ENCODE results near the gene NEDD8.

NEDD8 gene

DNA sequence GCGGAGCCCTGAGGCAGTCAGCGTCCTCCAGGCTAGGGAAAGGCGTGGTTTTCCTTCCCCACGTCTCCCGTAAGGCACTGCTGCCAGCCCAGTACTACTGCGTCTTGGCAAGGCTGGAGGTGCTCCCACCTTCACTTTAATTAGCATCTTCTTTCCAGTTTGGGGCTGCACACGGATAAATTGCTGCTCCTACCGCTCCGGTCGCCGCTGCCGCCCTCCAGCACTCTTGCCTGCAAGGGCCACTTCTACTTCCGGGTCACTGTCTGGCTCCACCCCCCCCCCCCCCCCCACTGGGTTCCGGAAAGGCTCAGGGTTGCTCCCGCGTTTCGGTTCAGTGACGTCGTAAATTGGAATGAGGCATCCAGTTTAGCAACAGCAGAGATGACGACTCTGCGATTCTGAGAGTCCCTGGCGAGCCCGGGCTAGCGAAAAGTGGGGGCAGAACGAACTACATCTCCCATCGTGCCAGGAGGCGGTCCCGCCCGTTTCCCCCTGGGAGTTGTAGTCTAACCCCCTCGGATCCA is at the start of gene NEDD8:
TSS of gene NEDD8 (minus strand) at position 247 of the 524 bp plus-strand sequence. CDS start at position 147, 100 bp downstream.
- DNase-seq: peak; percentile 77 to 100 (median 91)

DNA sequence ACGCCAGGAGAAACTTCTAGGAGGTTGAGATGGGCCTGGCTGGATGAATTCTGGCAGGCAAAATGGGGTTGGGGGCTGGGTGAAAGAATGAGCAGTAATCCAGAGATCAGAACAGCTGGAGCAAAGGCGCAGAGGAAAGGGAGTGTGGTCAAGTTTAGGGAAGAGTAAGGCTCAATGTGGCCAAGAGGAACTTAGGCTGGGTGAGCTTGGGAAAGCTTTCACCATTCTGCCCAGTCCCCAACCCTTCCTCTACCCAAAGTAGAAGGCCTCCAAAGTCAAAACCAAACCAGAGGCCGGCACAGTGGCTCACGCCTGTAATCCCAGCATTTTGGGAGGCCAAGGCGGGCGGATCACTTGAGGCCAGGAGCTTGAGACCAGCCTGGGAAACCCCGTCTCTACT is 49.5 kb upstream of the NEDD8 start:
- DNase-seq: no peak

DNA sequence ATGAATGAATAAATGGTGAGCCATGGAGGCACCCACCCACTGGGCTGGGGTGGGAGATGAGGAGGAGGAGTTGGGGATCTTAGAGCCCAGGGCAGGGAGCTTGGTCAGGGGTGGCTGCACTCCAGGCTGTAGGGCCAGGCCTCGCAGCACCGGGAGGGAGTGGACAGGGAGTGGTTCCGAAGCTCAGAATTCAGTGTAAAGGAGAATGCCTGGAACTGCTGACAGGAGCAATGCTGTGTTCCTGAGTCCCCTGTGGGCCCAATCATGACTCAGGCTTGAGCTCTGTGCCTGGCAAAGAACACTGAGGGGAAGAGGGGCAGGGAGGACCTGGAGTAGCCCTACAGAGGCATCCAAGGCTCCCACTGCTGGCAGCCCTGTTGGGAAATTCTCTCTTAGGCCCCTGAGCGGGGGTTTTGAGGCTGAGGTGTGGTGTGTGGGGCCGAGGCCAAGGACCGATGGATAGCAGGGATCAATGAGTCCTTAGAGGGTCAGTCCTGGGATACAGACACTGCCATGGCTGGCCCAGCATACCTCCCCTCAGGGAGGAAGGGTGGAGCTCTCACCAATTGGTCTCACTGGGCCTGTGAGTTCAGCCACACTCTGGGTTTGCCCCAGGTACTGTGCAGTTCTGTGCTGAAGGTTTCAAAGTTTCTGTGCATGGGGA is 48.8 kb upstream of the NEDD8 start:
- no peak for DNase-seq

DNA sequence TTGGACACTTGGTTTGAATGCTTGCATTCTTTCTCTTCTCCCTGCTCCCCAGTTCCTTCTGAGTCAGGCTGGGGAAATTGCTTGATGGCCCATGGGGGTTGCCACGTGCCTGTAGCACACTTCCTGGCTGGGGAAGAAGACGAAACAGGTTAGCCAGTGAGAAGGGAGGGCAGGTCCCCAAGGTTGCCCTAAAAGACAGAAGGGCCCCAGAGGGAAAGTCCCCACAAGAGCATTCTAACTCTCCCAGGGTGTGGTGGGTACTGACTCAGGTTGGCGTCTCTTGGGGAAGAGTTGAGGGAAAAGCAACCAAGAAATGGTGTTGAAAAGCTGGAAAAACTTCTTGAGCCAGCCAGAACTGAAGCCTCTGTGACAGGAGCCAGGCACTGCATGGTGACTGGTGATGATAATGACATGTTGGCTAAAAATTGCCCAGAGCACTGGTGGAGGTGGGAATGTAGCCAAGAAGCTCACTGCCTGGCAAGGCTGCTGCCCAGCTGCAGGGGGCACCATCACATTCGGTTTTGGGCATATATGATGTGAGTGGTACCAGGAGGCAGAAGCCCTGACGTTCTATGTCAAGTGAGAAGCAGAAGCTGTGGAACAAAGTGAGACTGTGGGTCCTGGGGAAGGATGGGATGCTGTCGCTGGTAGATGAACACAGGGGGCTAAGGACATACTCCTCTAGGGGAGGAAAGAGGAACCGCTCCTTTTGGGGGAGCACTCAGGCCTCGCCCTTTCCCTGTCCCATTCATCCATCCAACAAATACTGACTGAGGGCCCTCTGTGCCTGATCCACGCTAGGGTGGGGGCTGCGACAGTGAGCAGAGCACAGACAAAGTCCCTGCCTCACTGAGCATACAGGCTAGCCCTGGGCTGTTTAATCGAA is 47.4 kb upstream of the NEDD8 start:
- peak in 28 of 51 donors; percentile 4 to 64 (median 28) for DNase-seq

DNA sequence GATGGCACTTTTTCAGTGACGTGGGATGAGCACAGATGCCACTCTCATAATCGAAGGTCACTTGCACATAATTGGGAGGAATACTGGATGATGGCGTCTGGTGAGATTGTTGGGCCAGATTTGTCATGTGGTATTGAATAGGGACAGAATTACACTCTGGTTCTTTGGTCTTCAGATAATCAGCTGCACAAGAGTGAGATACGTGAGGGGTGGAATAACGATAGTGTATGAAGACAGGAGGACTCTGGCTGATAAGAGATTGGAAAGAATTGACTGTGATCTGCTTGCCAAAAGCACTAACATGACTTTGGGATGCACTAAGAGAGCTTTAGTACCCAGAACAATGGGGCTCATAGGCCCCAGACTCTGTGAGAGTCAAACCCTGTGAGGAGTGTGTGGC is 46.3 kb upstream of the NEDD8 start:
- no peak for DNase-seq

DNA sequence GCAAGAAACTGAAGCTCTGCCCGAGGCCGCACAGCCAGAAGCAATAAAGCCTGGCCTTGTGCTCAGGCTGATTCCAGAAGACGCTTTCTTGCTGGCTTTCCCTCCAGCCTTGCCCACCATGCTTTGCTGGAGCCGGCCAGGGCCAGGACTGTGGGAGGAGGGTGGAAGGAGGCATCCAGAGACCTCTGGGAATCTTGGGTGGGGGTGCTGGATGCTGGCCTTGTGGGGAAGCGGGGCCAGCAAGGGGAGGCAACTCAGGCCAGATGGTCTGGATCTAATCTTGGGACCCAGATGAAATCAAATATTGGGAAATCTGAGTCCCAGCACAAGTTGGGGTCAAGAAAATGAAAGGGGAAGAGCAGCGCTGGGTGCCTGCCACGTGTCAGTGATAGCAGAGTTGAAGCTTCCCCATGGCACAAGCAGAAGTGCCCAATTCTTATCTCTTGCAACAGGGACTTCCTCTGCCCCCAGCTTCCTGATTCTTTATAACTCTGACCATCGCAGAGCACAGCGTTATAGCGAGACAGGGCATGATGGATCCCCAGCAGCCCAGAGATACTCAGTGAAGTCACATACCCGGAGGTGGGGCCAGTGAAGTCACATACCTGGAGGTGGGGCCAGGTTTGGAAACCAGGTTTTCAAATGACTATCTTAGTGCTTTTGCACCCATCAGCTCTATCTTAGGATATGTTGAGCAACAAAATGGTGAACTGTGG is 45.6 kb upstream of the NEDD8 start:
- DNase-seq: peak in 10 of 51 donors; percentile 3 to 14 (median 12)

DNA sequence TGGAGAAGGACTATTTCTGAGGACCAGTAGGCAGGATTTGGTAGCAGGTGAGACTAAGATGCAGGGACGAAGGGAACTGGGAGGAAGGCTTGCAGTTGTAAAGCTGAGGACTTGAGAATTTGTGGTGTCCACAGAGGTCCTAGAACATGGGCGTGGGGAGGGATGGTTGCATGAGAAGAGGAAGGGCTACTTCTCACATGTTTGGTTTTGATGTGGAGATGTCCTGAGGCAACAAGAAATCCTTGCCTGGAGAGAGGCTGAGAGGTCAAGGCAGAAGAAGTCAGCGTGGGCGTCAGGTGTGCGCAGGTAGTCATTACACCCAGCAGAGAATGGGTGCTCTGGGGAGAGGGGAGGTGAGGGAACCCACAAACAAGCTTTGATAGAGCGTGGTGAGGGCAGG is 44.9 kb upstream of the NEDD8 start:
- no peak for DNase-seq

DNA sequence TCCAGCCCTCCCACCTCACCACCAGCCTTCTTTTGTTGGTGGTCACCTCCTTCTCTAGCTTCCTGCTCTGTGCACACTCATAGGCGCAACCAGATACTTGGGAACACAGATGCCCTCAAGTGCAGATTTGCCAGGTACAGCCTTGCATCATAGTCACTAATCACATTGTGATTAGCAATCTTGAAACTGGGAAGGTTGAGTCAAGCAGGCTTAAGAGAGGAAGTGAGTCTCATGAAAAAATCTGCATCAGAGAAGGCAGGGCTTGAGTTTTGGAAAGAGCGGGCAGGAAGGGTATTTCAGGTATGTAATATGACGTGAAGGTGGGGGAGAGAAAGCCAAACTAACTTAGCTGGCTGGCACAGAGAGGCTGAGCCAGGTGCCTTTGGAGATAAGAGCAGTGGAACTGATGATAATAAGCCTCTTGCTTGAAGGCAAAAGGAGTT is 42.0 kb upstream of the NEDD8 start:
- peak in 2 of 51 donors; percentile 9 to 15 for DNase-seq

DNA sequence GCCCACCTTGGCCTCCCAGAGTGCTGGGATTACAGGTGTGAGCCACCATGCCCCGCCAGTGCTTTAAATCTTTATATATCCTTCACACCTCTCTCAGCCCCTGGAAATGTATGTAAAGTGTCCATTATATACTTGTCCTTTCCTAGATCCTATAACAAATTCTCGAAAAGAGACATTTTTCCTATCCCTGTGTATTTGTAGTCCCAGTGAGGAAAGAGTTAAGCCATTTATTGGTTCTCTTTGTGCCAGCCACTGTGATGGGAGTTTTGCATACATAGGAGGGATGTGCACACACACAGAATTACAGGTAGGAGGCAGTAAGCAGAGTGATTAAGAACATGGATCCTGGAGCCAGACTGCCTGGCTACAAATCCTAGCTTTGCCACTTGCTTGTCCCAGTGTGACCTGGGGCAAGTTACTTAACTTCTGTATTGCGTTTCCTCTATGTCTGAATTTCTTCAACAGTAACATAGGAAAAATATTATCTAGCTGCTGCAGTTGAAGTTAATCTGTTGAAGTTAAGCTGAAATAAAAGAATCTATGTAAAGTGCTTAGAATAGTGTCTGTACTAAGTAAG is 41.3 kb upstream of the NEDD8 start:
- no peak for DNase-seq

DNA sequence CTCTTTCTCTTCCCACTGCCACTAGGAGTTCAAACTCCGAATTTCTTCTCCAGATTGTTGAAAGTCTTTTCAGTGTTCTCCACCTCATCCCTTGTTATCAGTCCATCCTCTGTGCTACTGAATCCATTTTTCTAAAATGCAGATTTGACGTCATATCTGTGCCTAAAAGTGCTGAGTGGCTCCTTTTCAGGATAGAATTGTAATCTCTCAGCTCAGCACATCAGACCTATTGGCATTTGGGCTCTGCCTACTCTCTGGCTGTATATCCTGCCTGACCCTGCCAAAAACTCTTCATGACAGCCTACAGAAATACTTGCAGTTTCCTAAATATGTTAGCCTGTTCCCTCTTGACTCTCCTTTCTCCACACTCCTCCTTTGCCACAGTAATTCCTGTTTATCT is 40.3 kb upstream of the NEDD8 start:
- DNase-seq: no peak

DNA sequence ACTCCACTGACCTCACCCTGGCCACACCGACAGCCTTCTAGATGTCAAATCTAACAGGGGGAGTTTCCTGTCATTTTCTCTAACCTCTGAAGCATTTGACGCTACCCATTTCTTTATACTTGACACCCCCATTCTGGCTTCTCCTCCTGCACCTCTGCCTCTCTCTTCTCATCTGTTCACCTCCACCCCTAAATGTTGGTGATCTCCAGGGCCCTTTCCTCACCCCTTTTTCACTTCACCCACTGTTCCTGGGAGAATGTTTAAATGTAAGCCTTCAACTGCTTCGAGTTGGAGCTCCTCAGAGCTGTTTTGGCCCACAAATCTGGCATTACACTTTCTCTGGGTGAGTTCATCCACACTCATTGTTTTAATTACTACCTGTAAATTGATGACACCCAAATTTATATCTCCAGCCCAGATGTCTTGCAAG is 39.7 kb upstream of the NEDD8 start:
- no peak for DNase-seq

DNA sequence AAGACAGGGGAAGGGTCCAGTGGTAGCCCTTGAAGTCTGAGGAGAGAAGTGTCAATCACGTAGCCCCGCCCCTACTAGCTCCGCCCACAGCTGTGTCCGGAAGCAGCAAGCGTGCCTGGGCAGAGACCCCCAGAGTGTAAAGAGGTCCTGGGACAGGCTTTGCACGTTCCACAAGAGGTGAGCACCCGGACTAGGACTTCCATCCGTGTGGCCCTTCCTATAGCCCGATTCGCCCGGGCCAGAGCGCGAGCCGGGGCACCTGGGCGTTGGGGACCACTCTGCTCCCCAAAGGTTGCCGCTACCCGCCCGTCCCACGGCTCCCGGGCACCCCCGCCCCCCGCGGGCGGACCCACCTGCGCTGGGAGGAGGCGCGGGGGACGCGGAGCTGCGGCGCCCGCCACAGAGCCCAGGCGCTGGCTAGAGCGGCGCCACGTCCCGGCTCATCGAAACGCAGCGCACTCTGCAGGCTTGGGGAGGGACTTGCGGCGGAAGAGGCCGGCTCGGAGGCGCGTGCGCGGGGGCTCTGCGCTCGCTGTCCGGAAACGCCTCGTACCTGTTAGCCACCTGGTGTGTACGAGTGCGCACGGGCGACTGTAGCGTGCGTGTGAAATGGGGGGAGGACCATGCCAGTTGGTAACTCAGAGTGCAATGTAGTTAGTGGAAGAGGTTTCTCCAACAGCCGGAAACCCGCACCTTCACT is 39.1 kb upstream of the NEDD8 start, which contains the start of gene RABGGTA:
TSS of gene RABGGTA (minus strand) at position 464 of the 700 bp plus-strand sequence. CDS start 482 bp downstream, outside the sequence.
- peak; percentile 40 to 87 (median 67) for DNase-seq

DNA sequence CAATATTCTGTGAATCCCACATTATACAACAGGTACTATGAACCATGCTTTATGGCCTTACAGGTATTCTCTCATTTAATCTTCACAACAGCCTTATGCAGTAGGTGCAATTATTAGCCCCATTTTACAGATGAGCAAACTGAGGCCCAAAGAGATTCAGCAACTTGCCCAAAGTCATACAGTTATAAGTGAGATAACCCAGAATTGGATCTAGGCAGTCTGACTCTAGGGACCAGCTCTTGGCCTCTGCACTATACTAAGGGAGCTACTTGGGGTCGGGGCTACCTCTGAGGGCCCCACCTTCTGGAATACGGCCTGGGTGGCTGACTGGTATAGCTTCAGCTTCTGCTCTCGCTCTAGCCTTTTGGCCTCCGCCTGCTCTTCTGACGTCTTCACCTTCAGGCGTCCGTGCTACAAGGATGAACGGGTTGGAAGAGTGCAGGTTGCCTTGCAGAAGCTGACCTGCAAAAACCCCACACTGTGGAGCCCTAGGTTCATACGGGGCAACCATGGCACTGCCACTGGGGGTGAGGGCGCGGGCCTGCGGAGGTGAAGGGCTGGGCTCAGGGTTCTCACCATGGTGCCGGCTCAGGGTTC is 38.5 kb upstream of the NEDD8 start:
- peak in 1 of 51 donors; percentile 45 for DNase-seq

DNA sequence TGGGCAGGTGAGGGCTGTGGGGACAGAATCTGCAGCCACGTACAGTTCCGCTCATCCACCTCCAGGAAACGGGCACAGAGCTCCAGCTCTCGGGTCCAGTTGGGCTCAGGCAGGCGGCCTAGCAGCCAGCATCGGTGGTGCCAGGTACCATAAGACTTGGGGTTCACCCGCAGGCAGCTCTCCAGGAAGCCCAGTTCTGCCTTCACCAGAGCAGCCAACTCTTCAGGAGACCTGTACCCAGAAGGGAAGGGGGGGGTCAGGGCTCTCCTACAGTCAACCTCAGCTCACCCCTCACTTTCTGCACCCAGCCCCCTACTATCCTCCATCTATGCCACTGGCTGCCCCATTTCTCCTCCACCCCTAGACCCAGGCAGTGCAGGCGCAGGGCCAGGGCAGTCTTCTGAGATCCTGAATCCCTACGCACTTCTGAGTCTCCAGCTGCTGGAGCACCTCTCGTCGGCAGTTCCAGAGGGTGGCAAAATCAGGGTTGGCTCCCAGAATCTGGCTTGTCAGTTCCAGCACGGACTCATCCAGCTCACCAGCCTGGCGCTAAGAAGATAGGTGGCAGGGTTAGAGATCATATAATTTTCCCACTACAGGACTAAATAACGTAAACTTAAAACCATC is 37.9 kb upstream of the NEDD8 start:
- DNase-seq: no peak

DNA sequence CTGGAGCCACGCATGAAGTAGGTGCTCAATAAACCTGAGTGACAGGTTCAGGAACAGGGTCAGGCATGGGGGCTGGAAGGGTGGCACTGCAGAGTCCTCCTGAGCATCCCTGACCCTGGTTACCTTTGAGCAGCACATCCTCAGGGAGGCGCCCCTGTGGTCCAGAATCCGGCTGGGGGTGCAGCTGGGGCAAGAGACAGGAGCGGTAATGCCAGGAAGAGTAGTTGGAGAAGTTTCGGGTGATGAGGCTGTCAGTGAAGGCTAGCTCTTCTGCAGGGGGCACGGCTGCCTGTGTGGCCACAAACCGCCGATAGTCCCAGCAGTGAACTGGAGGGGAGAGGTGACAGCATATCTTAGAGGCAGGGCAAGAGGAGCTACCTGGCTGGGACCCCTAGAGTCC is 37.2 kb upstream of the NEDD8 start:
- no peak for DNase-seq

DNA sequence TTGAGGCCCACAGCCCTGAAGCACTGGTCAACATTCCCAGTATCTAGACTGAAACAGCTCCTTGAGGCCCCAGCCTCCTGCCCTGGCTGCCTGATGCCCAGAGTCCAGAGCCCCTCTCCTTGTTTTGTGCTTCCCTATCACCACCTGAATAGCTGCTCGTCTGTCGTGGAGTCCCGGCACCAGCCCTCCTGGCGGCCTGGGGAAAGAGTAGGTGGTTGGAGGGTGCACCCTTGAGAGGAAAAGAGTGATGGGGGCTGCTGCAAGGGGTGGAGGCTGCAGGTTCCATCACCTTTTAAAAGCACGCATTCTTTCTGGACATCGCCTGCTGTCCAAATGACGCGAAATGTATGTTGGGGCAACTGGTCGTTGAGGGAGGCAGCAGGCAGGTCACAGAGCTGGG is 36.1 kb upstream of the NEDD8 start:
- no peak for DNase-seq

DNA sequence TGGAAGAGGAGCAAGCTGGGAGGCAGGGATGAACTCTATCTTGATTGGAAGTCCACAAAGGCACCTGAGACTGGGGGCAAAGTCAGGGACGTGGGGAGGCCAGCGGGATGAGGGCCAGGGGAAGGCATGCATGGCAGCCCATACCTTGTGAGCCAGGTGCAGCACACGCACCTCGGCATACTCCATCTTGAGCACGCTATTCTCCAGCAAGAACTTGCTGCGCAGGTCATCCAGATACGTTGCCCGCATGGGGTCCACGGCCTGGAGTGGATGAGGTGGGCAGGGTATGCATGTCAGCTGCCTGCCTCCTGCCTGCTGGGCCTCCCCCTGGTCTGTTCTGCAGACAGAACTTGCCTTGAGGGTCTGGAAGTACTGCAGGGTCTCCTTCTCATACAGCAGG is 35.3 kb upstream of the NEDD8 start:
- DNase-seq: no peak

DNA sequence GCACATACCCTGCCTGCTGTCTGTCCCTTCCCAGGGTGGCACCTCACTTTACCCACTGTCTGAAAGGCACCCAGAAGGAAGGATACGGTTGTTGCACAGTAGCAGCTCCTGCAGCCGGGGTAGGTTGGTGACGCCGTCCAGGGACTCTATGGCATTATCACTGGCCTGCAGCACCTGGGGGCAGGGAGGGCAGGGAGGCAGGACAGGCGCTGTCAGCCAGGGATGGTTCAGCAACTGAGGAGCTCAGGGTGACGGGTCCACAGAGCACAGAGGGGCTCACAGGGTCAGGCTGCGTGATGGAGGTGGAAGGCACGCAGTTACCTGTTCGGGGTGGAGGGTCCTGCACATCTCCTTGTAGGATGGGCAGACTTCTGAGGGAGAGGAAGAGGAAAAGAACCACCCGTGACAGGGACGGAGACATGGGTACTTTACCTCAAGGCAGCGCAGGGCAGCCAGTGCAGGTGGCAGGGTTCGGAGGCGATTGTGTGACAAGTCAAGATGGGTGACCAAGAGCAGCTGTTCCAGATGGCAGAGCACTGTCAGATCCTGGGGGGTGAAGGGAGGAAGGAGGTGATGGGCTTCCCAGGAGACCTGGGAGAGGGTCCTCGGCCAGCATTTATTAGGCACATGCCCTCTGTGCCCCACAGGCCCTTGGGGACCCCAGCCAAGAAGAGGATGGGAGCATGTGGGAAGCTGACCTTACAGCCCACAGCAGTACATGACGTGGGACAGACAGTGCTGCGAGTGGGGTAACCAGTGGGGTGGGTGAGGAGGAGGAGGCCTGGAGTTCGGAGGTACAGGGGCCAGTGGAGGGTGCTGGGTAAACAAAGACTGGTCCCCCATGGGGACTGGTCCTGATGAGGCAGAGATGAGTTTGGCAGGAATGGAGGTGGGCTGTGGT is 34.4 kb upstream of the NEDD8 start:
- no peak for DNase-seq

DNA sequence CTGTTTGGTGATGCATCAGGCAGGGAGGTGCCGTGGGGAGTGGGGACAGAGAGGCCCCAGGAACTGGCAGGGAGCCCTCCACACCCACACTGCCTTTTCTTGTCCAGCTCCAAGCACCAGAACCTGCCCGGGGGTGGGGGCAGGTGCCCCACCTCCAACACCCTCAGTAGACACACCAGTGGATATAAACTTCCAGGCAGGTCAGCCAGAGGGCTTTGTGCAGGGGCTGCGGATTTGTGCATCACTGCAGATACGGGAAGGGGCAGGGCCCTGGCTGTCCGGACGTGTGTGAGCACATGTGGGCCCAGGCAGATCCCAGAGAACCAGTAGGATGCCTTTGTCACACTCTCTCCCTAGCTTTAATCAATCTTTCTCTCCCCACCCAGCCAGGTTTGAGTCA is 32.1 kb upstream of the NEDD8 start:
- DNase-seq: no peak

Data from hypothalamus (tissue), 51 donors.